IMR-90 (cell line): ENCODE measurements around the gene RBMS3. TPM values are rescaled to one million over a fixed set of nuclear protein-coding genes. Genes with fewer than 3 reads are reported as not detected.
"Not testable (repeated sequence)": the region's sequence is repeated elsewhere in the genome, so short reads cannot be mapped to it uniquely, and the experiment has no call there.

Source experiments
- ATAC-seq: fragments of 200-7000 bp; cut with Tn5 transposase; 2 replicates; pipeline ENCODE4 v1.9.1; 2020; ENCODE audit warnings: low read depth, mild to moderate bottlenecking, moderate library complexity
- BruUV-seq: library from RNA; stranded (reverse); fragments of 400-500 nt; replicated peaks from 2 replicates; lab custom pipeline; 2021; lab: Mats Ljungman, UMichigan
- CTCF ChIA-PET: fragments of 300-600 bp; formaldehyde crosslinking; extraction: SDS; loops from one replicate; lab custom pipeline; 2021; ENCODE audit warnings: antibody characterized with exemption; lab: Yijun Ruan, JAX
- POLR2A ChIA-PET: fragments of 300-600 bp; sonication (Branson Sonifier 250); formaldehyde crosslinking; loops from one replicate; lab custom pipeline; 2022; ENCODE audit warnings: antibody characterized with exemption; ENCODE audit not compliant: unreplicated experiment; lab: Charles Lee
- DNase-seq: peaks from one replicate; pipeline ENCODE4 v3.0.0; 2013
- H2AFZ ChIP-seq: replicated peaks from 2 replicates; pipeline ENCODE3; 2013; ENCODE audit warnings: low read length, mild to moderate bottlenecking; ENCODE audit not compliant: poor library complexity
- H2AK5ac ChIP-seq: 2 replicates; pipeline ENCODE4 v1.6.1; 2013; ENCODE audit warnings: low read depth, low read length, inconsistent platforms
- H2AK9ac ChIP-seq: replicated peaks from 2 replicates; pipeline ENCODE3; 2013; ENCODE audit warnings: mild to moderate bottlenecking, low read depth, low read length, moderate library complexity; ENCODE audit not compliant: poor library complexity
- H2BK120ac ChIP-seq: 2 replicates; pipeline ENCODE4 v1.6.1; 2013; ENCODE audit warnings: low read depth, low read length, inconsistent platforms
- H2BK15ac ChIP-seq: 3 replicates; pipeline ENCODE4 v1.6.1; 2013; ENCODE audit warnings: low read depth, low read length, inconsistent platforms
- H2BK20ac ChIP-seq: 2 replicates; pipeline ENCODE4 v1.6.1; 2013; ENCODE audit warnings: low read depth, mild to moderate bottlenecking, inconsistent platforms, low read length, moderate library complexity
- H2BK5ac ChIP-seq: 2 replicates; pipeline ENCODE4 v1.6.1; 2013; ENCODE audit warnings: mild to moderate bottlenecking, low read depth, low read length, inconsistent platforms; ENCODE audit not compliant: poor library complexity, severe bottlenecking
- H3K14ac ChIP-seq: replicated peaks from 2 replicates; pipeline ENCODE4 v1.6.1; 2013; ENCODE audit warnings: low read depth, low read length, inconsistent platforms
- H3K18ac ChIP-seq: 2 replicates; pipeline ENCODE4 v1.6.1; 2013; ENCODE audit warnings: low read depth, low read length, control low read depth
- H3K23ac ChIP-seq: 2 replicates; pipeline ENCODE4 v1.6.1; 2013; ENCODE audit warnings: low read depth, low read length, inconsistent platforms
- H3K27ac ChIP-seq: 2 replicates; pipeline ENCODE4 v1.5.1; 2013; ENCODE audit warnings: mild to moderate bottlenecking, control low read depth, low read length; ENCODE audit not compliant: insufficient read depth
- H3K27me3 ChIP-seq: 2 replicates; pipeline ENCODE4 v1.6.1; 2013; ENCODE audit warnings: low read length; ENCODE audit not compliant: control insufficient read depth, insufficient read depth
- H3K36me3 ChIP-seq: 2 replicates; pipeline ENCODE4 v1.6.1; 2013; ENCODE audit warnings: low read length, mixed read lengths; ENCODE audit not compliant: control insufficient read depth, insufficient read depth
- H3K4ac ChIP-seq: 2 replicates; pipeline ENCODE4 v1.6.1; 2013; ENCODE audit warnings: low read depth, low read length, inconsistent platforms
- H3K4me1 ChIP-seq: 2 replicates; pipeline ENCODE4 v1.6.1; 2013; ENCODE audit warnings: low read length, mixed read lengths; ENCODE audit not compliant: control insufficient read depth, insufficient read depth
- H3K4me2 ChIP-seq: 2 replicates; pipeline ENCODE4 v1.6.1; 2013; ENCODE audit warnings: low read depth, mild to moderate bottlenecking, control low read depth, low read length, moderate library complexity
- H3K4me3 ChIP-seq: 2 replicates; pipeline ENCODE4 v1.5.1; 2013; ENCODE audit warnings: low read depth, mild to moderate bottlenecking, control low read depth, low read length, moderate library complexity; ENCODE audit not compliant: insufficient read depth
- H3K56ac ChIP-seq: 2 replicates; pipeline ENCODE4 v1.6.1; 2013; ENCODE audit warnings: low read length, inconsistent platforms; ENCODE audit not compliant: insufficient read depth; ENCODE audit errors: extremely low read depth
- H3K79me1 ChIP-seq, 2 experiments: 2 replicates each; pipeline ENCODE4 v1.6.1; 2013; ENCODE audit warnings: low read length in 2 of 2, inconsistent platforms in 1 of 2, low read depth in 1 of 2
- H3K9ac ChIP-seq: 2 replicates; pipeline ENCODE4 v1.6.1; 2013; ENCODE audit warnings: low read depth, low read length, control low read depth
- H3K9me1 ChIP-seq: 2 replicates; pipeline ENCODE4 v1.6.1; 2013; ENCODE audit warnings: low read length, inconsistent platforms; ENCODE audit not compliant: insufficient read depth
- H3K9me3 ChIP-seq: 2 replicates; pipeline ENCODE4 v1.6.1; 2013; ENCODE audit warnings: low read length; ENCODE audit not compliant: control insufficient read depth, insufficient read depth
- H4K20me1 ChIP-seq: 2 replicates; pipeline ENCODE4 v1.6.1; 2013; ENCODE audit warnings: low read length, inconsistent platforms; ENCODE audit not compliant: insufficient read depth
- H4K5ac ChIP-seq: 2 replicates; pipeline ENCODE4 v1.6.1; 2013; ENCODE audit warnings: mild to moderate bottlenecking, low read depth, low read length, control low read depth
- H4K8ac ChIP-seq, 2 experiments: 2 replicates each; pipeline ENCODE4 v1.6.1; 2013; ENCODE audit warnings: low read depth in 2 of 2, low read length in 2 of 2, control low read depth in 1 of 2, inconsistent platforms in 1 of 2
- H4K91ac ChIP-seq: 2 replicates; pipeline ENCODE4 v1.6.1; 2013; ENCODE audit warnings: low read depth, low read length, inconsistent platforms; ENCODE audit not compliant: insufficient read depth
- BHLHE40 ChIP-seq: fragments of 150-350 bp; IDR thresholded peaks from 2 replicates; pipeline ENCODE4 v1.6.1; 2016; ENCODE audit warnings: mild to moderate bottlenecking, low read depth, low read length
- FOS ChIP-seq: fragments of 150-350 bp; IDR thresholded peaks from 2 replicates; pipeline ENCODE4 v1.6.1; 2016; ENCODE audit warnings: low read depth, low read length
- MAFK ChIP-seq: IDR thresholded peaks from 2 replicates; pipeline ENCODE4 v1.6.1; 2012; ENCODE audit warnings: low read depth, low read length, improper control_type of control experiment
- MAZ ChIP-seq: IDR thresholded peaks from 2 replicates; pipeline ENCODE4 v1.6.1; 2012; ENCODE audit warnings: low read depth, mild to moderate bottlenecking, low read length, improper control_type of control experiment, moderate library complexity, borderline replicate concordance
- NFE2L2 ChIP-seq: fragments of 150-350 bp; IDR thresholded peaks from 2 replicates; pipeline ENCODE4 v1.6.1; 2016; ENCODE audit warnings: low read depth, mild to moderate bottlenecking, low read length
- RAD21 ChIP-seq: IDR thresholded peaks from 2 replicates; pipeline ENCODE4 v1.6.1; 2012; ENCODE audit warnings: low read length, improper control_type of control experiment
- WGBS, 2 experiments: methylation state at CpG; one replicate each; pipeline versions ENCODE4 v1.1.5 to v1.1.7; 2013; ENCODE audit warnings: missing lambda C conversion rate in 2 of 2; ENCODE audit not compliant: insufficient read length in 1 of 2; ENCODE audit errors: extremely low coverage in 2 of 2; 5-methylcytosine and 5-hydroxymethylcytosine counted together
- dilution Hi-C: fragments of 300-500 bp; cut with HindIII; formaldehyde crosslinking; loops from one replicate; pipeline ENCODE4 v1.14.3; 2018; ENCODE audit warnings: low sequenced_read_pairs; ENCODE audit not compliant: unreplicated experiment
- in situ Hi-C: fragments of 300-500 bp; cut with MboI; formaldehyde crosslinking; loops from 3 replicates; pipeline ENCODE4 v1.14.3; 2019; ENCODE audit warnings: low sequenced_read_pairs, inconsistent platforms, mixed read lengths
- intact Hi-C: fragments of 100-400 bp; cut with micrococcal nuclease; formaldehyde crosslinking; loops from 2 replicates; pipeline ENCODE4 v1.10.0; 2022
- polyA plus RNA-seq, 3 experiments: library from polyadenylated mRNA; depleted of rRNA; stranded (reverse); fragments of >200 nt; gene quantifications; 2 replicates each; pipeline ENCODE4 v1.2.3, GENCODE V29; 2012; ENCODE audit warnings: low replicate concordance in 1 of 3
- total RNA-seq: library from RNA; depleted of rRNA; stranded (reverse); fragments of >200 nt; gene quantifications from 2 replicates; pipeline ENCODE4 v1.2.3, GENCODE V29; 2012
- TF ChIP-seq, protein P1 (sequence below): fragments of 150-350 bp; IDR thresholded peaks from 2 replicates; pipeline ENCODE4 v1.6.1; 2016; ENCODE audit warnings: low read depth, mild to moderate bottlenecking, low read length, moderate library complexity, borderline replicate concordance

RBMS3 gene
- total and polyA plus RNA-seq, 2 of the 4 experiments (the other 2 are of a cell fraction) = 15.2 to 127 TPM

DNA sequence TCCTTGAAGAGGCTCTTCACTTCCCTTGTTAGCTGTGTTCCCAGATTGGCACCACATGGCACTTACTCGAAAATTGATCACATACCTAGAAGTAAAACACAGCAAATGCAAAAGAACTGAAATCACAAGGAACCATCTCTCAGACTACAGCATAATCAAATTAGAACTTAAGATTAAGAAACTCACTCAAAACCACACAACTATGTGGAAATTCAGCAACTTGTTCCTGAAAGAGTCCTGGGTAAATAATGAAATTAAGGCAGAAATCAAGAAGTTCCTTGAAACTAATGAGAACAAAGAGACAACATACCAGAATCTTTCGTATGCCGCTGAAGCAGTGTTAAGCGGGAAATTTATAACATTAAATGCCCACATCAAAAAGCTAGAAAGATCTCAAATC lies 759.3 kb downstream of the RBMS3 start:
- H2BK120ac ChIP-seq = no peak overlapping the region
- no peak for ATAC-seq
- no peak overlapping the region for H4K8ac ChIP-seq
- WGBS, 2 experiments = no CpG with 5 or more reads among the region's 4 CpGs
- H3K9ac ChIP-seq = no peak overlapping the region
- in situ Hi-C loops = loop anchor here (5.0 to 25.0 kb wide), 2 partner anchors 712 to 1097 kb away; no protein-coding TSS in a partner anchor
- DNase-seq = no peak
- no peaks in the 10 kb centered on the region for H3K9me1 ChIP-seq
- no peaks in the 10 kb centered on the region for H3K36me3 ChIP-seq
- no peak overlapping the region for H2BK5ac ChIP-seq
- H2AK5ac ChIP-seq = no peak overlapping the region
- no peaks in the 10 kb centered on the region for H3K79me1 ChIP-seq
- ChIA-PET POLR2A (no interaction called here), CTCF (no interaction called here)
- H3K18ac ChIP-seq = no peak overlapping the region
- no peak overlapping the region for H3K4me3 ChIP-seq
- H2AFZ ChIP-seq = no peak overlapping the region
- H3K4ac ChIP-seq = no peak overlapping the region
- no peak overlapping the region for H3K23ac ChIP-seq
- no peaks in the 10 kb centered on the region for H3K27me3 ChIP-seq
- no peak overlapping the region for H3K14ac ChIP-seq
- no peak overlapping the region for H3K27ac ChIP-seq
- no peak overlapping the region for H3K4me2 ChIP-seq
- no peak overlapping the region for H2AK9ac ChIP-seq
- no peak overlapping the region for H4K91ac ChIP-seq
- H2BK15ac ChIP-seq = no peak overlapping the region
- H3K9me3 ChIP-seq = no peaks in the 10 kb centered on the region
- intact Hi-C loops = loop anchor here (5.0 to 10.0 kb wide), 2 partner anchors 275 to 1092 kb away; no protein-coding TSS in a partner anchor
- H4K5ac ChIP-seq = no peak overlapping the region
- TF ChIP-seq, protein P1, sequence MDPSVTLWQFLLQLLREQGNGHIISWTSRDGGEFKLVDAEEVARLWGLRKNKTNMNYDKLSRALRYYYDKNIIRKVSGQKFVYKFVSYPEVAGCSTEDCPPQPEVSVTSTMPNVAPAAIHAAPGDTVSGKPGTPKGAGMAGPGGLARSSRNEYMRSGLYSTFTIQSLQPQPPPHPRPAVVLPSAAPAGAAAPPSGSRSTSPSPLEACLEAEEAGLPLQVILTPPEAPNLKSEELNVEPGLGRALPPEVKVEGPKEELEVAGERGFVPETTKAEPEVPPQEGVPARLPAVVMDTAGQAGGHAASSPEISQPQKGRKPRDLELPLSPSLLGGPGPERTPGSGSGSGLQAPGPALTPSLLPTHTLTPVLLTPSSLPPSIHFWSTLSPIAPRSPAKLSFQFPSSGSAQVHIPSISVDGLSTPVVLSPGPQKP = no peak
- TF ChIP-seq BHLHE40 (no peak), MAZ (no peak), FOS (no peak), NFE2L2 (no peak), RAD21 (no peak), MAFK (no peak)
- dilution Hi-C loops = no loop called here
- H4K20me1 ChIP-seq = no peaks in the 10 kb centered on the region
- BruUV-seq = no TSS peak
- H3K56ac ChIP-seq = no peak overlapping the region
- H2BK20ac ChIP-seq = no peak overlapping the region
- no peaks in the 10 kb centered on the region for H3K4me1 ChIP-seq

- H3K9me1 ChIP-seq, H3K27ac ChIP-seq, H3K36me3 ChIP-seq, BruUV-seq, H2AFZ ChIP-seq, ATAC-seq, H3K4me1 ChIP-seq, dilution Hi-C loops, H4K8ac ChIP-seq, H3K9ac ChIP-seq, H2AK5ac ChIP-seq, H4K91ac ChIP-seq, H2BK15ac ChIP-seq, H3K56ac ChIP-seq, H3K4me2 ChIP-seq, H3K14ac ChIP-seq, H3K27me3 ChIP-seq, H3K79me1 ChIP-seq, H2BK20ac ChIP-seq, H2BK120ac ChIP-seq, H3K9me3 ChIP-seq, H3K23ac ChIP-seq, H3K4ac ChIP-seq, H2BK5ac ChIP-seq, H2AK9ac ChIP-seq, H3K18ac ChIP-seq, H4K5ac ChIP-seq, H4K20me1 ChIP-seq, POLR2A ChIA-PET, H3K4me3 ChIP-seq: not testable (repeated sequence)
- WGBS, 2 experiments = no CpG with 5 or more reads among the region's 3 CpGs
- in situ Hi-C loops = loop anchor here (5.0 to 25.0 kb wide), 2 partner anchors 711 to 1096 kb away; no protein-coding TSS in a partner anchor
- peak; percentile 16 for DNase-seq
- CTCF ChIA-PET = interaction anchor here (1.1 to 3.1 kb wide), 5 partner anchors 12 to 710 kb away, joined by 3 to 12 read pairs (median 6); no protein-coding TSS in a partner anchor
- intact Hi-C loops = loop anchor here (5.0 to 10.0 kb wide), 2 partner anchors 273 to 1091 kb away; no protein-coding TSS in a partner anchor
These were observed 760.6 kb downstream of the RBMS3 start for GRCh38 chr3:30041481-30041880.
